GM19239 (cell line): Measurements from ENCODE around the gene RALGAPA2.
A peak's percentile ranks its signal among the peaks of the same experiment; 100 is the strongest.

Experiments used
- DNase-seq: peaks from one replicate; pipeline ENCODE4 v3.0.0; 2011; ENCODE audit warnings: low spot score; ENCODE audit not compliant: insufficient read length
- FAIRE-seq: peaks from 2 replicates; lab custom pipeline; 2011; peaks lifted over from hg19 to GRCh38; lab: Jason Lieb, UNC

Gene RALGAPA2

GRCh38 chr20:20454850-20455627 is 257.4 kb downstream of the RALGAPA2 start:
- DNase-seq = no peak
- no peak for FAIRE-seq

GRCh38 chr20:20454367-20454766 is 258.1 kb downstream of the RALGAPA2 start:
- DNase-seq (no peak), FAIRE-seq (no peak)

GRCh38 chr20:20452254-20452676 is 260.2 kb downstream of the RALGAPA2 start:
- DNase-seq = peak; percentile 37
- peak; percentile 94 for FAIRE-seq

- DNase-seq = no peak
These were observed 261.9 kb downstream of the RALGAPA2 start for GRCh38 chr20:20450521-20450920.

GRCh38 chr20:20448881-20449280 is 263.6 kb downstream of the RALGAPA2 start:
- DNase-seq = no peak
- FAIRE-seq = no peak

More at GRCh38 chr20:20450521-20450920, 261.9 kb downstream of the RALGAPA2 start:
- FAIRE-seq = no peak

- DNase-seq = no peak
- no peak for FAIRE-seq
These were observed 265.2 kb downstream of the RALGAPA2 start for GRCh38 chr20:20447196-20447595.

GRCh38 chr20:20446425-20447015 is 265.9 kb downstream of the RALGAPA2 start:
- DNase-seq (no peak), FAIRE-seq (peak; percentile 33)

- DNase-seq (no peak), FAIRE-seq (peak; percentile 37)
These were observed 266.4 kb downstream of the RALGAPA2 start for GRCh38 chr20:20446001-20446400.

- DNase-seq (no peak), FAIRE-seq (no peak)
These were observed 268.9 kb downstream of the RALGAPA2 start for GRCh38 chr20:20443504-20443903.

GRCh38 chr20:20442466-20442865 is 270.0 kb downstream of the RALGAPA2 start:
- no peak for DNase-seq
- FAIRE-seq = peak; percentile 40

GRCh38 chr20:20440886-20441658 is 271.4 kb downstream of the RALGAPA2 start:
- no peak for DNase-seq
- FAIRE-seq = no peak

GRCh38 chr20:20440481-20440880 is 272.0 kb downstream of the RALGAPA2 start:
- FAIRE-seq (no peak), DNase-seq (no peak)

GRCh38 chr20:20439602-20440190 is 272.7 kb downstream of the RALGAPA2 start:
- no peak for FAIRE-seq
- DNase-seq = no peak

- no peak for FAIRE-seq
These were observed 275.1 kb downstream of the RALGAPA2 start for GRCh38 chr20:20437314-20437713.

GRCh38 chr20:20436689-20437088 is 275.8 kb downstream of the RALGAPA2 start:
- DNase-seq (no peak), FAIRE-seq (no peak)

More at GRCh38 chr20:20437314-20437713, 275.1 kb downstream of the RALGAPA2 start:
- DNase-seq = no peak

- no peak for DNase-seq
- no peak for FAIRE-seq
These were observed 277.0 kb downstream of the RALGAPA2 start for GRCh38 chr20:20435453-20435852.

- DNase-seq (no peak), FAIRE-seq (no peak)
These were observed 279.7 kb downstream of the RALGAPA2 start for GRCh38 chr20:20432618-20433286.

- DNase-seq = no peak
- FAIRE-seq = no peak
These were observed 282.4 kb downstream of the RALGAPA2 start for GRCh38 chr20:20430066-20430465.

GRCh38 chr20:20428067-20428466 is 284.4 kb downstream of the RALGAPA2 start:
- FAIRE-seq = no peak
- no peak for DNase-seq
